HS-5 (cell line): ENCODE measurements around the gene USP37.

Source experiments
- DNase-seq: peaks from one replicate; pipeline ENCODE4 v3.0.0-alpha.2; 2012; ENCODE audit warnings: low read depth

The USP37 gene

GRCh38 chr2:218429911-218430692 lies 138.0 kb downstream of the USP37 start:
- DNase-seq = no peak

GRCh38 chr2:218428846-218429558 lies 139.1 kb downstream of the USP37 start:
- DNase-seq = no peak

GRCh38 chr2:218427741-218428140 lies 140.4 kb downstream of the USP37 start:
- DNase-seq = no peak

DNA sequence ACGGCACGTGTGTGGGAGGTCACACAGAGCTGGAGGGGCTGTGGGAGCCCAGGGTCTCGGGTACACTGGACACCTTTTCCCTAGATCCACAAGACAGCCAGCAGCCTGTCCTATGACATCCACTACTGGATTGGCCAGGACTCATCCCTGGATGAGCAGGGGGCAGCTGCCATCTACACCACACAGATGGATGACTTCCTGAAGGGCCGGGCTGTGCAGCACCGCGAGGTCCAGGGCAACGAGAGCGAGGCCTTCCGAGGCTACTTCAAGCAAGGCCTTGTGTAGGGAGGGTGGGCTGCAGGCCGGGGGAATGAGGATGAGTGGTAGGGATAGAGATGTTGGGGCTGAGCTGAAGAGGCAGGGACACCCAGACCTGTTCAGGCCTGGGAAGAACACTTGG lies 142.6 kb downstream of the USP37 start:
- DNase-seq = no peak

DNA sequence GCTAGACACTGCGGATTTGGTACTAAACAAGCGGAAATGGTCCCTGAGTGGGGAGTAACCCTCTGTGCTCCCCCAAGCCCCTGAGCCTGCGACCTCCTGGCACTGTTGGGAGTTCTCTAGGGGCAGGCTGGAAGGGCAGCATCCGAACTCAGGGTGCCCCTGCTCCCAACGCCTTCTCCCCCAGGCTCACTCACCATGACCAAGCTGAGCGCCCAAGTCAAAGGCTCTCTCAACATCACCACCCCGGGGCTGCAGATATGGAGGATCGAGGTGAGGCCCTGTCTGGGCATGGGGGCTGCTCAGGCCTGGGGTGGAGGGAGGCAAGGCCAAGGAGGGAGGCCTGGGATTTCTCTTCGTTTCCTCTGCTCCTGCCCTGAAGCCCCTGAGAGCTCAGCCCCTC lies 144.6 kb downstream of the USP37 start:
- no peak for DNase-seq

DNA sequence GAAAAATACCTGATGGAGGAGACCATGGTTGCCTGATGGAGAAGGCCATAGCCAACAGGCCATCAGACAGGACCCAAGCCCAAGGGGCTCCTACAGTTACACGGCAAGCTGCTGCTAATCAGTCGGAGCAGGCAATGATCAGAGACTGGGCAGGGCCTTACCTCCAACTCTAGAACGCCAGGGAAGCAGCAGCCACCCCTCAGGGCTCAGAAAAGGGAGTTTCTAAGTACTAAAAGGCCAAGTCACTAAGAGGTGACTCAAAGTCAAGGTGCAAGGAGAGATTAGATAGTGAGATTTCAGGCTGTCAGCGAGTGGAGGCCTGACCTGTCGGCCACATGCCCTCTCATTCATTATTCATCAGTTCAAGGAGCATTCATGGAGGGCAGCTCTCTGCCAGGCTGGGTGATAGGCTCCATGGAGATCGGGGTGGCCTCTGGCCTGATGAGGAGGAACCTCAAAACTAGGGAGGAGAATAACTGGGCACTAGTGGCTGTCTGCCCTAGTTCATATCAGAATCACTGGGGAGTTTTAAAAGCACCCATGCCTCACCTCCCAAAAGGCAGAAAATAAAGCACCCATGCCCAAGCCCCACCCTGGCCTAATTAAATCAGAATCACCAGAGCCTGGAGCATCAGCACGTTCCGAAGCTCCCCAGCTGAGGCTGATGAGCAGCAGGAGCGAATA lies 145.6 kb downstream of the USP37 start:
- DNase-seq = no peak

DNA sequence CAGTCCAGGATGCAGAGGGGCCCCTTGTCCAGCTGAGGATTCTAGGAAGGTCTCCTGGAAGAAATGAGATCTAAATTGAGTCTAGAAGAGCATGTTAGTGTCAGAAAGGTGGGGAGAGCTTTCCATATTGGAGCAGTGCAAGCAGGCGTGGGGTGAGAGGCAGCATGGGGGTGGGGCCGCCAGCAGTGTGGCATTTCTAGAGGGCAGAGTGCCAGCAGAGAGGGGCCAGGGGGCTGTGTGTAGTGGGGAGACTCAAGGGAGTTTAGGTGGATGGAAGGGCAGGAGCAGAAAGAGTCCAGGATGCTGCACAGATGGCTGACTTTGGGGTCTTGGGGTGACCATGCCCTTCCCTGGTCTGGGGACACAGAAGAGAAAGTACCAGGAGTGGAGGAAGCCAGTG lies 147.1 kb downstream of the USP37 start:
- no peak for DNase-seq

GRCh38 chr2:218419630-218420216 lies 148.4 kb downstream of the USP37 start:
- DNase-seq = no peak

- DNase-seq = no peak
Observed at GRCh38 chr2:218418717-218419458, 149.3 kb downstream of the USP37 start, which contains the start of gene VIL1. Gene VIL1 (plus strand): TSS chr2:218419123. CDS start chr2:218423779, 4,656 bp downstream.

- DNase-seq = no peak
Observed at GRCh38 chr2:218418321-218418716, 149.8 kb downstream of the USP37 start.

GRCh38 chr2:218407717-218408116 lies 160.4 kb downstream of the USP37 start:
- no peak for DNase-seq

GRCh38 chr2:218406949-218407618 lies 161.1 kb downstream of the USP37 start:
- DNase-seq = no peak

DNA sequence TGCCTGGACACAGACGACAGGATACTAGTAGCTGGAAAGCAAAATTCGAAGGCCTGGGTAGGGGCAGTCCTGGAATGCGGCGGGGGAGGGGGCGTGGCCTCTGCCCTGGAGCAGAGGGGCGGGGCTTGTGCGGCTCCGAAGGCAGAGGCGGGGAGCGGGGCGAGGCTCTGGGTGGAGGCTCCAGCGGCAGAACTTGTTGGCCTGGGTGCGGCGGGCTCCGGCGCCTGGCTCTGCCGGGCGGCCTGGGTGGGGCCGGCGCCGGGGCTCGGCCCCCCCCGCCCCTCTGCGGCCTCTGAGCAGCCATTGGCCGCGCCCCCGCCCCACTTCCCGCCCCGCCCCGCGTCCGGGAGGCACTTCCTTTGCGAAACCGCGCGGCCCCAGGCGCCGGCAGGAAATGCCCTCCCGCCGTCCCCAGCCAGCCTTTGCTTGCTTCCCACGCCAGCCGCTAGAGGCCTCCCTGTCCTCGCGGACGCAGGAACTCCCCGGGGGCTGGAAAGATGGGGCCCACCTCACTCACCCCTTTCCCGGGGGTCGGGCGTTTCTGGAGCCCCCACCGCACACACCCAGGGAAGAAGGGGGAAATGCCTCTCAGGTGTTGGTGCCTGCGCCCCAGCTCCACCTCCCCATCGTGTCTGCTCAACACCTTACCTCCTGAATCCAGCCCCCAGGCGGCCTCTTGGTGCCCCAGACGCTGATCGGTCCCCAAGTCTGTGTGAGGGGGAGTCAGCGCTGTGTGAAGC lies 161.8 kb downstream of the USP37 start:
- DNase-seq = peak; percentile 69

DNA sequence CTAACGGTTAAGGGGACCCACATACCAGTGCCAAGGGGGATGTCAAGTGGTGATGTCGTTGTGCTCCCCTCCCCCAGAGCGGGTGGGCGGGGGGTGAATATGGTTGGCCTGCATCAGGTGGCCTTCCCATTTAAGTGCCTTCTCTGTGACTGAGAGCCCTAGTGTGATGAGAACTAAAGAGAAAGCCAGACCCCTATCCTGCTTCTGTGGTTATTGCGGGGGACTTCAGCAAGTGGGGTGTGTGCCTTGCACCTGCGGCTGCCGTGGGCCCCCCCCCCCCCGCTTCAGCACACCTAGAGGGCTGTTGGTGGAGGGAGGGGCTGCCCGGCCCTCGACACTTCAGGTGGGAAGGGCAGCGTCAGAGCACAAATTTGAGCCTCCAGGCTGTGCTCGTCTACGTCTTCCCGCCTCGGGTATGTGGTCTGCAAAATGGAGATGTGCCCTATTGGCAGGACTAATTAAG lies 162.4 kb downstream of the USP37 start:
- DNase-seq = no peak

- no peak for DNase-seq
Observed at GRCh38 chr2:218405086-218405745, 162.9 kb downstream of the USP37 start.

DNA sequence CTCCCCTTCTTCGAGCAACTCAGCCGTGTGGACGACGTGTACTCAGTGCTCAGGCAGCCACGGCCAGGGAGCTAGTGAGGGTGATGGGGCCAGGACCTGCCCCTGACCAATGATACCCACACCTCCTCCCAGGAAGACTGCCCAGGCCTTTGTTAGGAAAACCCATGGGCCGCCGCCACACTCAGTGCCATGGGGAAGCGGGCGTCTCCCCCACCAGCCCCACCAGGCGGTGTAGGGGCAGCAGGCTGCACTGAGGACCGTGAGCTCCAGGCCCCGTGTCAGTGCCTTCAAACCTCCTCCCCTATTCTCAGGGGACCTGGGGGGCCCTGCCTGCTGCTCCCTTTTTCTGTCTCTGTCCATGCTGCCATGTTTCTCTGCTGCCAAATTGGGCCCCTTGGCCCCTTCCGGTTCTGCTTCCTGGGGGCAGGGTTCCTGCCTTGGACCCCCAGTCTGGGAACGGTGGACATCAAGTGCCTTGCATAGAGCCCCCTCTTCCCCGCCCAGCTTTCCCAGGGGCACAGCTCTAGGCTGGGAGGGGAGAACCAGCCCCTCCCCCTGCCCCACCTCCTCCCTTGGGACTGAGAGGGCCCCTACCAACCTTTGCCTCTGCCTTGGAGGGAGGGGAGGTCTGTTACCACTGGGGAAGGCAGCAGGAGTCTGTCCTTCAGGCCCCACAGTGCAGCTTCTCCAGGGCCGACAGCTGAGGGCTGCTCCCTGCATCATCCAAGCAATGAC lies 163.6 kb downstream of the USP37 start:
- no peak for DNase-seq

- DNase-seq = no peak
Observed at GRCh38 chr2:218403810-218404209, 164.3 kb downstream of the USP37 start.

- DNase-seq = no peak
Observed at GRCh38 chr2:218402911-218403411, 165.2 kb downstream of the USP37 start.

- no peak for DNase-seq
Observed at GRCh38 chr2:218402491-218402901, 165.7 kb downstream of the USP37 start.
